DMS153 (cell line): ENCODE results near the gene LMF1.
"Not testable (repeated sequence)": the region's sequence is repeated elsewhere in the genome, so short reads cannot be mapped to it uniquely, and the experiment has no call there.

Experiments used
- DNase-seq: peaks from one replicate; lab custom pipeline; 2025; lab: John Stamatoyannopoulos, UW

Gene LMF1

GRCh38 chr16:867421-868385 is 103.1 kb downstream of the LMF1 start:
- DNase-seq: no peak

DNA sequence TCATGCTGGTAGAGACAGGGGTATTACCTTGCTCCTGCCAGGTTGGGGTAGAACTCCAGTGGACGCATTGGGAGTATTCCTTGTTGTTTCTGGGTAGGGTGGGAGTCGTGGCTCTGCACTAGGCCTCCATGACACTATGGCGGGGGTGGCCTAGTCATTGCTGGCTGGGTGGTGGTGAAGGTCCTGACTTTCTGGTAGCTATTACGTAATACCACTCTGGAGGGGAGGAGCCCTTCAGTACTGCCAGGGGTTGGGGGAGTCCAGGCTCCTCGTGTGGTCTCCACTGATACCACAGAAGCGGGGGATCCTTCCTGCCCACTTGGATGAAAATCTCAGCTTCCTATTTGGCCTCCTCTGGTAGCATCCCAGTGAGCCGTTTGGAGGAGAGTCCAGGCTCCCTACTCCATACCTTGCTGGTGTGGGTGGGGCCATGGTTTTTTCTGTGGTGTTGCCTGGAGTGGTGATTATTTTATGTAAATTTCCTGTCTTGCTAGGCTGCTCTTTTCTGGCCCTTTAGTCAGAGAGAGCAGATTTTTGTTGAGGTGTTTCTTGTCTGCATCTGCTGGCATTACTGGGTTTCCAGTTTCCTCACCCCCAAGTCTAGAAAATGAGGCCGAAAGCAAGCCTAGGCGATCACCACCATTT is 104.4 kb downstream of the LMF1 start:
- no peak for DNase-seq

GRCh38 chr16:865026-865425 is 105.8 kb downstream of the LMF1 start:
- DNase-seq: no peak

DNA sequence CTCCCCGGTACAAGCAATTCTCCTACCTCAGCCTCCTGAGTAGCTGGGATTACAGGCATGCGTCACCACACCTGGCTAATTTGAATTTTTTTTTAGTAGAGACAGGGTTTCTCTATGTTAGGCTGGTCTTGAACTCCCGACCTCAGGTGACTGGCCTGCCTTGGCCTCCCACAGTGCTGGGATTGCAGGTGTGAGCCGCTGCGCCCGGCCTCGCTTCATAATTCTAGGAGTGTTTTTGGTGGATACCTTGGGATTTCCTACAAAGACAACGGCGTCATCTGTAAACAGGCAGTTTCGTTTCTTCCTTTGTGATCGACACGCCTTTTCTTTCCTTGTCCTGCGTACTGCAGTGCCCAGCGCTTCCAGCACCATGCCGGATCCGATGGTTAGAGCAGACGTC is 109.3 kb downstream of the LMF1 start:
- no peak for DNase-seq

- no peak for DNase-seq
Observed at GRCh38 chr16:860891-861290, 109.9 kb downstream of the LMF1 start.

DNA sequence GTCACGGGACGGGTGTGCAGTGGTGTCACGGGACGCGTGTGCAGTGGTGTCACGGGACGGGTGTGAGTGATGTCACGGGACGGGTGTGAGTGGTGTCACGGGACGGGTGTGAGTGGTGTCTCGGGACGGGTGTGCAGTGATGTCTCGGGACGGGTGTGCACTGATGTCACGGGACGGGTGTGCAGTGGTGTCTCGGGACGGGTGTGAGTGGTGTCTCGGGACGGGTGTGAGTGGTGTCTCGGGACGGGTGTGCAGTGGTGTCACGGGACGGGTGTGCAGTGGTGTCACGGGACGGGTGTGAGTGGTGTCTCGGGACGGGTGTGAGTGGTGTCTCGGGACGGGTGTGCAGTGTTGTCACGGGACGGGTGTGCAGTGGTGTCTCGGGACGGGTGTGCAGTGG is 111.8 kb downstream of the LMF1 start:
- not testable (repeated sequence) for DNase-seq

- not testable (repeated sequence) for DNase-seq
Observed at GRCh38 chr16:858441-858840, 112.3 kb downstream of the LMF1 start.

- no peak for DNase-seq
Observed at GRCh38 chr16:856811-857210, 114.0 kb downstream of the LMF1 start.

- DNase-seq: no peak
Observed at GRCh38 chr16:856101-856500, 114.7 kb downstream of the LMF1 start.

DNA sequence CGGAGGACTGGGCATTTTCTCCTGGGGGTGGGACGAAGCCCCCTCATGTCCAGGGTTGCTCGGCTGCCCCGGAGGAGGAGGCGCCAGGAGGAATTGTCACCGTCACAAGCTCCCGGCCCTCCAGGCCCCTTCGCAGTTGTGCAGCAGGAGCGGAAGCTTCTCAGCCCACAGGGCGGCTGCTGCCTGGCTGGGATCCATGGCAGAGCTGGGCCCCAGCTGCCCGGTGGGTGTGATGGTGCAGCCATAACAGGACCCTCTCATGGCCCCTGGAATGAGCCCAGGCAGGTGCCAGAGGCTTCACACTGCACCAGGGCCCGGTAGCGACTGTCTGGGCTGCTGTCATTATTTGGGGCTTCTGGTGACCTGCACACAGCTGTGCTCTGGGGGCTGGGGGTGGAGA is 115.3 kb downstream of the LMF1 start:
- no peak for DNase-seq

DNA sequence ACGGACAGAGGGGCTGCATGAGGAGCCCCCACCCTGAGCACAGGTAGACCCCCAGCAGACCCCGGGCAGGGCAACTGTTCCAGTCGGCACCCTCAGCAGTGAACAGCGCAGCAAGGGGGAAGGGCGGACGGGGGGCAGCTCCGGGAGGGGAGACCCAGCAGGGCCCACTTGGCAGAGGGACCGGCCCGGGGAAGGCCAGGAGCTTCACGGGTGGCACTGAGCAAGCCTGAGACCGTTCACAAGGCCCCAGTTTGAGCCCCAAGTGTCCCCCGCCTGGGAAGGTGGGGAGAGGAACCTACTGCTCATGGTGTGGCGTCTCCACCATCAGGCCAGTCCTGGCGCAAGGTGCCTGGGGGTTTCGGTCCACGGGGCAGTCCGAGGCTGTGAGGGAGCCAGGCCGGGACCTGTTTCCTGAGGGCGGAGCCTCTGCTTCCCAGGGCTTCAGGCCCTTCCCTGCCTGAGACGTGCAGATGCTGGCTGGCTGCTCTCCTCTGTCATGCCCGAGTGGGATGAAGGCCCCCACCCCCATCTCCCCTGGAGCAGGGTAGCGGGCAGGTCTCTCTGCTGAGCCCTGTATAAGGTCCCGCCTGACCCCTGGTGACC is 115.9 kb downstream of the LMF1 start:
- DNase-seq: no peak

DNA sequence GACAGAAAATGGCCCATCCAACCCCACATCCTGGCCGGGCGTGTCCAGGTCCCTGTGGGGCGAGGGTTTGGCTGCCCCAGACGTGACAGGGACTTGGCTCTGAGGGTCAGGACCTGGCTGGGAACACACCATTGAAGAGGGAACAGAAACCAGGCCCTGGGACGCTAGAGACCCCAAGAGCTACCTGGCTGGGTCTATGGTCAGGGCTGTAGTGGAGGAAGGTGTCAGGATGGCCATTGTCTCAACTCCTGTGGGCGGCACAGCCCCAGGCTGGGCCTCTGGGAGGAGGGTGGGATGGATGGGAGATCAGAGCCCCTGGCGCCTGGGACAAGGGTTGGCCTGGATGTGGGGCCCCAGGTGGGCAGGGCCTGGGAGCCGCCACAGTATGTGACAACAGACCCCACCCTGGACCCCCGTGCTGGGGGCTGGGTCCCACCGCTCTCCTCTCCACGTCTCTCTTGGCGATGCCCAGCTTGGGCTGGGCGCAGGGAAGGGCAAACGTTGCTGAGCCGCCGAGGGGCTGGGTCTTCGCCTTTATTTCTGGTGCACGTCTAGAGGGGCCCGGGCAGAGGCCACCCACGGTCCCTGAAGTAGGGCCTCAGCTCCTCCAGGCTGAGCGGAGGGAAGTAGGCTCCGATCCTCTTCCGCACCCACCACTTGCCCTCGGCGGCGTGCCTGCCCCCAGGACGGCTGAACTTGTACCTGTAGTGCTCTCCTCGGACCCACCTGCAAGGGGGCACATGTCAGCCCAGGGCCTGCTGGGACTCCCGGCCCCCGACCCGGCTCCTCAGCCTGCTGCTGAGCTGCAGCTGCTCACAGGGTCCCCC is 116.6 kb downstream of the LMF1 start:
- no peak for DNase-seq

- DNase-seq: no peak
Observed at GRCh38 chr16:853306-853705, 117.5 kb downstream of the LMF1 start.

DNA sequence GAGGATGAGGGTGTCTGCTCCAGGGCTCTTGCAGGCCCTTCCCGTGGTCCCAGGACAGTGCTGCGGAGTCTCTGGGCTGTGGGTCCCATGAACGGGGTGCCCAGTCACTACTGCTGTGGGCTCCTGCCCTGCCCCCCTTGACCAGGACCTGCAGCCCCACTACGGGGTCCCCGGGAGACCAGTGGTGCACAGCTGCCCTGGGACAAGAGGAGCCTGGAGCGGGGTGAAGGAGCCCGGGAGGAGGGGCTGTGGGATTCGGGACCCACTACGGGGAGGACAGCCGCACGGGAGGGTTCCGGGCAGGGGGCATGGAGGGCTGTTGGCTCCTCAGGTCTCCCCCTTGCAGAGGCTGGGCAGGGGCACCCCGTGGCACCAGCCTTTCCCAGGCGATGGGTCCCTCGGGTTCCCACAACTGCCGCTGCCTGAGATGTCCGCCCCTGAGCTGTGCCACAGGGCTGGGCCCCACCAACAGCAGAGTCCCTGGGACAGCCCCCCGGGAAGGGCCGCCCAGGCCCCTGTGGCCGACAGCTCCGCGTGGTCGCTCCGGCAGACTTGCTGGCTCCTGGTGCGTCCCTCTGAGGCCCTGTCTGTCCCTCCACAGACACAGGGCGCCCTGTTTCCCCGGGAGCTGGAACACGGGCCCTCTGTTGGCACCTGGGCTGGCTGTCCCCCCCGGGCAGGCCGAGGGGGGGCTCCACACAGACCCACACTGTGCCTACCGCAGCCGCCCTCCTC is 118.2 kb downstream of the LMF1 start:
- no peak for DNase-seq

- DNase-seq: no peak
Observed at GRCh38 chr16:851871-852270, 118.9 kb downstream of the LMF1 start.

GRCh38 chr16:851209-851810 is 119.5 kb downstream of the LMF1 start:
- DNase-seq: no peak

GRCh38 chr16:850668-851067 is 120.1 kb downstream of the LMF1 start:
- DNase-seq: no peak

DNA sequence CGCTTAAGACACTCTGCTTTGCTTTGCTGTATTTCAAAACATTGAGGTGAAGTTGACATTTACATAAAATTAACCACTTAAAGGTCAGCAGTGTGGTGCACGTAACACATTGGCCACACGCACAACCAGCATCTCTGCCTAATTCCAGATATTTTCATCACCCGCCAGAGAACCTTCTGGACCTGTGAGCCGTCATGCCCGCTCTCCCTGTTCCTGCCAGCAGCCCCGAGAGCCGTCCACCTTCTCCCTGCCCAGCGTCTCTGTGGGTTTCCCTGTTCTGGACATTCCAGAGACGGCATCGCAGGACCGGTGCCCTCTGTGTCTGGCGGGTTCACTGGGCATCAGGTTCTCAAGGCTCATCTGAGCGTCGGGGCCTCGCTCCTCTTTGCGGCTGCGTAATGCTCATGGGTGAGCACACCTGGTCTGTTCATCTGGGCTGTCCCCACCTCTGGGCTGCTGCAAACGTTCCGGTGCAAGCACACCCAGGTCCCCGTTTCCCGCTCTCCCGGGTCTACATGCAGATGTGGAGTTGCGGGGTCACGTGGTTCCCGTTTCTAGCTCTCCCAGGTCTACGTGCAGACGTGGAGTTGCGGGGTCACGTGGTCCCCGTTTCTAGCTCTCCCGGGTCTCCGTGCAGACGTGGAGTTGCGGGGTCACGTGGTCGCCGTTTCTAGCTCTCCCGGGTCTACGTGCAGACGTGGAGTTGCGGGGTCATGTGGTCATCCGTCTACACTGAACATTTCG is 122.1 kb downstream of the LMF1 start:
- DNase-seq: no peak

DNA sequence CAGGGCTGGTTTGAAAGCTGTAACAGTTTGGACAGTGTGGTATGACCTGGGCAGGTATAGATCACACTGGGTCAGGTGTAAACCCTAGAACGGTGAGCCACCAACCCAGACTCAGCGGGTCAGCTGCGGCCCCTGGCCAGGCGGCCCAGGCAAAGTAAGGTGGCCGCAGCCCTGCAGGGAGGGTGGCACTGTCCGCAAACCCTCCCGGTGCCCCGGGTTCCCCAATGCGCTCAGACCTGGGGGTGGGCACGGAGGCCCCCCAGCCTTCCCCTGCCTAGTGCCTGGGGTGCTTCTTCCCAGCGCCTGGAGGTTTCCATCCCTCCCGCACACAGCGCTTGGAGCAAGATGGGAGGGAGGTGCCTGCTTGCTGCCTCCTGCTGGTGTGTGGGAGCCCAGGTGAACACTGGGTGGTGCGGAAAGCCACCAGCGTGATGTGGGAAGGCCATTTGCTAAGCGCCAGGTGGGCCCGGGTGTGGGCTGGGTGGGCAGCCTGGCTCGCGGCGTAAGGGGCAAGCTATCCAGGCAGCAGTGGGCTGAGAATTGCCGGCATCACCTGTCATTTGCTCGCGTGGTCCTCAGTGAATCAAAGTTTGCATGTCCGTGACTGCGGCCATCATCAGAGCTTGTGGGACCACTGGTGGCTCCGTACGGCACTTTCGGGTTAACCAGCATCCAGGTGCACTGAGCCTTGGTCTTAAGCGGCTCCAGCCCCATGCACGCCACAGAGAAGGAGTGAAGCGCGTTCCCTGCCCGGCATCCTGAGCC is 122.9 kb downstream of the LMF1 start:
- no peak for DNase-seq
